ENCODE data around the gene BAZ1B.
"Not testable (repeated sequence)": the region's sequence is repeated elsewhere in the genome, so short reads cannot be mapped to it uniquely, and the experiment has no call there.

DNA sequence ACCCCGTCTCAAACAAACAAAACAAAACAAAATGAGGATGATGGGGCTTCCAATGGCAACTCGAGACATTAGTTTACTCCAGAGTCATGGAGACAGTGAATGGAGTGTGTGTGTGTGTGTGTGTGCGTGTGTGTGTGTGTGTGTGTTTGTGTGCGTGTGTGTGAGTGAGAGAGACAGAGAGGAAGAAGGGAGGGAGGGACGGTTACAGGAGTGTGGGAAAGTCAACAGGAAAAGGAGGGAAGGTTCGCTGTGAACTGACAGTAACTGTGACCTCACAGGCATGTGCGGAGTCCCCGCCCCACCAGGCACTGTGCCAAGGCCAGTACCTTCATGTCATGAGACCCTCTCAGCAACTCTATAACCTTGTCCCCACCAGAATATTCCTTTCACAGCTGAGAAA is 102.1 kb downstream of the BAZ1B start:
- TF ChIP-seq, protein P1, sequence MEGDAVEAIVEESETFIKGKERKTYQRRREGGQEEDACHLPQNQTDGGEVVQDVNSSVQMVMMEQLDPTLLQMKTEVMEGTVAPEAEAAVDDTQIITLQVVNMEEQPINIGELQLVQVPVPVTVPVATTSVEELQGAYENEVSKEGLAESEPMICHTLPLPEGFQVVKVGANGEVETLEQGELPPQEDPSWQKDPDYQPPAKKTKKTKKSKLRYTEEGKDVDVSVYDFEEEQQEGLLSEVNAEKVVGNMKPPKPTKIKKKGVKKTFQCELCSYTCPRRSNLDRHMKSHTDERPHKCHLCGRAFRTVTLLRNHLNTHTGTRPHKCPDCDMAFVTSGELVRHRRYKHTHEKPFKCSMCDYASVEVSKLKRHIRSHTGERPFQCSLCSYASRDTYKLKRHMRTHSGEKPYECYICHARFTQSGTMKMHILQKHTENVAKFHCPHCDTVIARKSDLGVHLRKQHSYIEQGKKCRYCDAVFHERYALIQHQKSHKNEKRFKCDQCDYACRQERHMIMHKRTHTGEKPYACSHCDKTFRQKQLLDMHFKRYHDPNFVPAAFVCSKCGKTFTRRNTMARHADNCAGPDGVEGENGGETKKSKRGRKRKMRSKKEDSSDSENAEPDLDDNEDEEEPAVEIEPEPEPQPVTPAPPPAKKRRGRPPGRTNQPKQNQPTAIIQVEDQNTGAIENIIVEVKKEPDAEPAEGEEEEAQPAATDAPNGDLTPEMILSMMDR (IDR thresholded peaks at IDR 0.05; ENCODE audit: low read depth, low read length): not testable (repeated sequence)
- TF ChIP-seq, protein P2, sequence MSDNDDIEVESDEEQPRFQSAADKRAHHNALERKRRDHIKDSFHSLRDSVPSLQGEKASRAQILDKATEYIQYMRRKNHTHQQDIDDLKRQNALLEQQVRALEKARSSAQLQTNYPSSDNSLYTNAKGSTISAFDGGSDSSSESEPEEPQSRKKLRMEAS (IDR thresholded peaks at IDR 0.05; ENCODE audit: low read depth, low read length): not testable (repeated sequence)
